ENCODE measurements around the gene C3orf70.

The C3orf70 gene, protein sequence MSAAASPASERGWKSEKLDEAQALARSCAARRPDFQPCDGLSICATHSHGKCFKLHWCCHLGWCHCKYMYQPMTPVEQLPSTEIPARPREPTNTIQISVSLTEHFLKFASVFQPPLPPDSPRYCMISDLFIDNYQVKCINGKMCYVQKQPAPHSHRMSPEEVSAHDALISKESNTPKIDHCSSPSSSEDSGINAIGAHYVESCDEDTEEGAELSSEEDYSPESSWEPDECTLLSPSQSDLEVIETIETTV

DNA sequence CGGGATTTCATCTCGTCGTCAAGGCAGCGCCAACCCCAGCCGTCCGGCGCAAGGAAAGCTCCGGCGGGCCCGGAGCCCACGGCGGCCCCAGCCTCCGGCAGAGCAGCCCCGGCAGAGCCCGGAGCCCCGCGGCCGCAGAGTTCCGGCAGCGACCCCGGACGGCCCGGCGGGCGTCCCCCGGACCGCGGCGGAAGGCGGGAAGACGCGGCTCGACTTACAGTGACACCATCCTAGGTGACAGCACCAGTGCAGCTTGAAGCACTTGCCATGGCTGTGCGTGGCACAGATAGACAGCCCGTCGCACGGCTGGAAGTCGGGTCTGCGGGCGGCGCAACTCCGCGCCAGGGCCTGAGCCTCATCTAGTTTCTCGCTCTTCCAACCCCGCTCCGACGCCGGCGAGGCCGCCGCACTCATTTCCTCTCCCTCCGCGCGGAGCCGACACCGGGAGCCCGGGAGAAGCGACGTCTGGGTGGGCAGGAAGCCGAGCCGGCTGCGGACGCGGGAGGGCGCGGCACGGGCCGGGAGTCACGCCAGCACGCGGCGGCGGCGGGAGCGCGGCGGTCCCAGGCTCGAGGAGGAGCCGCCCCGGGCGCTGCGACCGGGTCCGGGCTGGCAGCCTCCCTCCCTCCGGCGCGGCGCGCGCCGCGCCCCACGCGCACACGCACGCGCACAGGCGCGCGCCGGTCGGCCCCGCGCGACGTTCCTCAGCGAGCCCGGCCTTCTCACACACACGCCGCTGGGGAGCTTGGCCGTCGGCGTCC is at the start of gene C3orf70:
TSS of gene C3orf70 (minus strand) at position 651 of the 761 bp plus-strand sequence. CDS start at position 414, 237 bp downstream.
- Histone ChIP-seq H3K9me3 (no peaks in the 10 kb centered on the region), H3K4me2 (peak within 1 kb of the TSS; percentile 90), H3K36me3 (no peaks in the 10 kb centered on the region), H3K27ac (no peak within 1 kb of the TSS), H3K4me3 (peak within 1 kb of the TSS; percentile 67), H3K9ac (peak within 1 kb of the TSS; percentile 27; the same call in 1 of the 2 replicates), H3K27me3 (peaks cover 48% of the 10 kb centered on the region), H3K4me1 (peaks cover 18% of the 10 kb centered on the region), H4K20me1 (no peaks in the 10 kb centered on the region)
- no peak for TF ChIP-seq Cebpa-rat (IDR thresholded peaks at IDR 0.05)

- TF ChIP-seq Cebpa-rat (IDR thresholded peaks at IDR 0.05): no peak
- H3K4me3 ChIP-seq: no peak overlapping the region
- H3K4me2 ChIP-seq: no peak overlapping the region
- H3K9me3 ChIP-seq: no peaks in the 10 kb centered on the region
- H3K4me1 ChIP-seq: no peaks in the 10 kb centered on the region
- no peaks in the 10 kb centered on the region for H4K20me1 ChIP-seq
- no peaks in the 10 kb centered on the region for H3K36me3 ChIP-seq
- H3K27me3 ChIP-seq: no peaks in the 10 kb centered on the region
- H3K9ac ChIP-seq: no peak overlapping the region
- no peak overlapping the region for H3K27ac ChIP-seq
Observed at GRCh38 chr3:185200639-185201038, 47.8 kb upstream of the C3orf70 start.

DNA sequence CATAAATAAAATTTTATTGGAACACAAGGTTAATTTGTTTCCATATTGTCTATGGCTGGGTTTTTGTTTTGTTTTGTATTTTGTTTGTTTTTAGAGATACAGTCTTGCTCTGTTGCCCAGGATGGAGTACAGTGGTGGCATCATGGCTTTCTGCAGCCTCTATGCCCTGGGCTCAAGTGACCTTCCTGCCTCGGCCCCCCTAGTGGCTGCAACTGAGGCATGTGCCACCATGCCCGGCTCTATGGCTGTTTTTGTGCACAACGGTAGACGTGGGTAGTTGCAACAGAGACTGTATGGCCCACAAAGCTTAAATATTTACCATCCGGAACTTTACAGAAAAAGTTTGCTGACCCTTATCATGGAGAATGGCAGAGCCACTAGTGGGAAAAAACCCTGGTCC is 46.8 kb upstream of the C3orf70 start:
- Histone ChIP-seq H3K4me1 (no peaks in the 10 kb centered on the region), H3K27ac (no peak overlapping the region), H3K4me2 (no peak overlapping the region), H3K9ac (no peak overlapping the region), H3K9me3 (no peaks in the 10 kb centered on the region), H4K20me1 (no peaks in the 10 kb centered on the region), H3K36me3 (no peaks in the 10 kb centered on the region), H3K4me3 (no peak overlapping the region), H3K27me3 (no peaks in the 10 kb centered on the region)
- TF ChIP-seq Cebpa-rat (IDR thresholded peaks at IDR 0.05): no peak

- Histone ChIP-seq H3K9ac (no peak overlapping the region), H3K4me3 (no peak overlapping the region), H3K4me2 (no peak overlapping the region), H3K27me3 (no peaks in the 10 kb centered on the region), H3K27ac (no peak overlapping the region), H4K20me1 (no peaks in the 10 kb centered on the region), H3K4me1 (no peaks in the 10 kb centered on the region), H3K36me3 (no peaks in the 10 kb centered on the region), H3K9me3 (no peaks in the 10 kb centered on the region)
- no peak for TF ChIP-seq Cebpa-rat (IDR thresholded peaks at IDR 0.05)
Observed at GRCh38 chr3:185199206-185199605, 46.3 kb upstream of the C3orf70 start.

DNA sequence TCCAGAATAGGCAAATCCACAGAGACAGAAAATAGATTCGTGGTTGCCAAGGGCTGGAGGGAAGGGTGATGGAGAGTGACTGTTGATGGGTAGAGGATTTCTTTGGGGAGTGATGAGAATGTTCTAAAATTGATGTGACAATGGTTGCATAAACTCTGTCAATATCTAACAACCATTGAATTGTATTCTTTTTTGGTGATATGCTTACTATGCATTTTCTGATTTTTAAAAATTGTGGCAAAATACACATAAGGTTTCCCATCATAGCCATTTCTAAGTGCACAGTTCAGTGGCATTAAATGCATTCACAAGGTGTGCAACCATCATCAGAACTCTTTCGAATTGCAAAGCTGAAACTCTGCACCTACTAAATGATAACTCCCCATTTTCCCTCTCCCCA is 44.2 kb upstream of the C3orf70 start:
- TF ChIP-seq Cebpa-rat (IDR thresholded peaks at IDR 0.05): no peak
- Histone ChIP-seq H3K27ac (no peak overlapping the region), H3K4me3 (no peak overlapping the region), H3K36me3 (no peaks in the 10 kb centered on the region), H3K27me3 (no peaks in the 10 kb centered on the region), H3K9ac (no peak overlapping the region), H3K9me3 (no peaks in the 10 kb centered on the region), H3K4me2 (no peak overlapping the region), H3K4me1 (no peaks in the 10 kb centered on the region), H4K20me1 (no peaks in the 10 kb centered on the region)

- Histone ChIP-seq H3K4me3 (no peak overlapping the region), H3K9ac (no peak overlapping the region), H3K36me3 (no peaks in the 10 kb centered on the region), H3K4me1 (no peaks in the 10 kb centered on the region), H3K27me3 (no peaks in the 10 kb centered on the region), H3K9me3 (no peaks in the 10 kb centered on the region), H3K27ac (no peak overlapping the region), H3K4me2 (no peak overlapping the region), H4K20me1 (no peaks in the 10 kb centered on the region)
- peak; percentile 69; the same call in 1 of the 2 replicates for TF ChIP-seq Cebpa-rat (IDR thresholded peaks at IDR 0.05)
Observed at GRCh38 chr3:185195652-185196051, 42.8 kb upstream of the C3orf70 start.

- Histone ChIP-seq H3K27me3 (no peaks in the 10 kb centered on the region), H3K4me3 (no peak overlapping the region), H3K9ac (no peak overlapping the region), H3K4me2 (no peak overlapping the region), H3K36me3 (no peaks in the 10 kb centered on the region), H3K4me1 (no peaks in the 10 kb centered on the region), H3K27ac (no peak overlapping the region), H4K20me1 (no peaks in the 10 kb centered on the region), H3K9me3 (no peaks in the 10 kb centered on the region)
- no peak for TF ChIP-seq Cebpa-rat (IDR thresholded peaks at IDR 0.05)
Observed at GRCh38 chr3:185188816-185189215, 36.0 kb upstream of the C3orf70 start.

GRCh38 chr3:185187391-185187790 is 34.5 kb upstream of the C3orf70 start:
- no peak for TF ChIP-seq Cebpa-rat (IDR thresholded peaks at IDR 0.05)
- Histone ChIP-seq H3K27ac (no peak overlapping the region), H4K20me1 (no peaks in the 10 kb centered on the region), H3K36me3 (no peaks in the 10 kb centered on the region), H3K9me3 (no peaks in the 10 kb centered on the region), H3K4me1 (no peaks in the 10 kb centered on the region), H3K4me2 (no peak overlapping the region), H3K9ac (no peak overlapping the region), H3K27me3 (no peaks in the 10 kb centered on the region), H3K4me3 (no peak overlapping the region)

DNA sequence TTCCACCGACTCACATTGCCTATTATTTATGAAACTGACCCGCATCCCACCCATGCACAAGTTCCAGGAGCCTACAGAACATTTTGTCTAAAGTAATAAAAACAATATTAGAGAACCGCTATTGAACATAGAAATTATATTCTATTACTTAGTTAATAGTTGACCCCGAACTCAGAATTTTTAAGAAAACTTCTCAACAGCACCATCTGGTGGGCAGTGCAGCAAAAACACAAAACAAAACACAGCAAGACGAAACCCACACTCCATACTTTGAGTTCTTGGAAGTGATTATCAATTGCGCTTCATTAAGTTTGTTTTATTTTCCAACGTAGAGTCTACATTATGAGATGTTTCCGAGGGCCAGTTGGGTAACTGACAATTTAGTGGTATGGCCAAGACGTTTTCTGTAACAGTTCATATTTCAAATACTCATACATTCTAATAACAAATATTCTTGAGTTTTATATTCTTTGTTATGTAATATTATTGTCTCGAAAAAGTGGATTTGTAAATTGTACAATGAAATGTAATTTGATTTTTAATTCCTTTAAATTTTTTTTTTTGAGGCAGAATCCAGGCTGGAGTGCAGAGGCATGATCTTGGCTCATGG is 24.0 kb upstream of the C3orf70 start:
- no peak overlapping the region for H3K4me2 ChIP-seq
- no peaks in the 10 kb centered on the region for H3K27me3 ChIP-seq
- H3K9me3 ChIP-seq: no peaks in the 10 kb centered on the region
- H3K27ac ChIP-seq: no peak overlapping the region
- no peak for TF ChIP-seq Cebpa-rat (IDR thresholded peaks at IDR 0.05)
- H3K4me1 ChIP-seq: peaks cover 20% of the 10 kb centered on the region
- no peaks in the 10 kb centered on the region for H3K36me3 ChIP-seq
- no peaks in the 10 kb centered on the region for H4K20me1 ChIP-seq
- H3K4me3 ChIP-seq: no peak overlapping the region
- no peak overlapping the region for H3K9ac ChIP-seq
